GM19328 (cell line): Measurements from ENCODE around the gene MKI67.
A peak's percentile ranks its signal among the peaks of the same experiment; 100 is the strongest.
"Not testable (repeated sequence)": the region's sequence is repeated elsewhere in the genome, so short reads cannot be mapped to it uniquely, and the experiment has no call there.

Experiments used
- ATAC-seq: cut with Tn5 transposase; IDR thresholded peaks from one replicate; pipeline ENCODE4 v1.9.1; 2021; ENCODE audit warnings: mild to moderate bottlenecking, moderate library complexity; ENCODE audit not compliant: unreplicated experiment

The MKI67 gene, protein sequence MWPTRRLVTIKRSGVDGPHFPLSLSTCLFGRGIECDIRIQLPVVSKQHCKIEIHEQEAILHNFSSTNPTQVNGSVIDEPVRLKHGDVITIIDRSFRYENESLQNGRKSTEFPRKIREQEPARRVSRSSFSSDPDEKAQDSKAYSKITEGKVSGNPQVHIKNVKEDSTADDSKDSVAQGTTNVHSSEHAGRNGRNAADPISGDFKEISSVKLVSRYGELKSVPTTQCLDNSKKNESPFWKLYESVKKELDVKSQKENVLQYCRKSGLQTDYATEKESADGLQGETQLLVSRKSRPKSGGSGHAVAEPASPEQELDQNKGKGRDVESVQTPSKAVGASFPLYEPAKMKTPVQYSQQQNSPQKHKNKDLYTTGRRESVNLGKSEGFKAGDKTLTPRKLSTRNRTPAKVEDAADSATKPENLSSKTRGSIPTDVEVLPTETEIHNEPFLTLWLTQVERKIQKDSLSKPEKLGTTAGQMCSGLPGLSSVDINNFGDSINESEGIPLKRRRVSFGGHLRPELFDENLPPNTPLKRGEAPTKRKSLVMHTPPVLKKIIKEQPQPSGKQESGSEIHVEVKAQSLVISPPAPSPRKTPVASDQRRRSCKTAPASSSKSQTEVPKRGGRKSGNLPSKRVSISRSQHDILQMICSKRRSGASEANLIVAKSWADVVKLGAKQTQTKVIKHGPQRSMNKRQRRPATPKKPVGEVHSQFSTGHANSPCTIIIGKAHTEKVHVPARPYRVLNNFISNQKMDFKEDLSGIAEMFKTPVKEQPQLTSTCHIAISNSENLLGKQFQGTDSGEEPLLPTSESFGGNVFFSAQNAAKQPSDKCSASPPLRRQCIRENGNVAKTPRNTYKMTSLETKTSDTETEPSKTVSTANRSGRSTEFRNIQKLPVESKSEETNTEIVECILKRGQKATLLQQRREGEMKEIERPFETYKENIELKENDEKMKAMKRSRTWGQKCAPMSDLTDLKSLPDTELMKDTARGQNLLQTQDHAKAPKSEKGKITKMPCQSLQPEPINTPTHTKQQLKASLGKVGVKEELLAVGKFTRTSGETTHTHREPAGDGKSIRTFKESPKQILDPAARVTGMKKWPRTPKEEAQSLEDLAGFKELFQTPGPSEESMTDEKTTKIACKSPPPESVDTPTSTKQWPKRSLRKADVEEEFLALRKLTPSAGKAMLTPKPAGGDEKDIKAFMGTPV (N-terminal part only)

DNA sequence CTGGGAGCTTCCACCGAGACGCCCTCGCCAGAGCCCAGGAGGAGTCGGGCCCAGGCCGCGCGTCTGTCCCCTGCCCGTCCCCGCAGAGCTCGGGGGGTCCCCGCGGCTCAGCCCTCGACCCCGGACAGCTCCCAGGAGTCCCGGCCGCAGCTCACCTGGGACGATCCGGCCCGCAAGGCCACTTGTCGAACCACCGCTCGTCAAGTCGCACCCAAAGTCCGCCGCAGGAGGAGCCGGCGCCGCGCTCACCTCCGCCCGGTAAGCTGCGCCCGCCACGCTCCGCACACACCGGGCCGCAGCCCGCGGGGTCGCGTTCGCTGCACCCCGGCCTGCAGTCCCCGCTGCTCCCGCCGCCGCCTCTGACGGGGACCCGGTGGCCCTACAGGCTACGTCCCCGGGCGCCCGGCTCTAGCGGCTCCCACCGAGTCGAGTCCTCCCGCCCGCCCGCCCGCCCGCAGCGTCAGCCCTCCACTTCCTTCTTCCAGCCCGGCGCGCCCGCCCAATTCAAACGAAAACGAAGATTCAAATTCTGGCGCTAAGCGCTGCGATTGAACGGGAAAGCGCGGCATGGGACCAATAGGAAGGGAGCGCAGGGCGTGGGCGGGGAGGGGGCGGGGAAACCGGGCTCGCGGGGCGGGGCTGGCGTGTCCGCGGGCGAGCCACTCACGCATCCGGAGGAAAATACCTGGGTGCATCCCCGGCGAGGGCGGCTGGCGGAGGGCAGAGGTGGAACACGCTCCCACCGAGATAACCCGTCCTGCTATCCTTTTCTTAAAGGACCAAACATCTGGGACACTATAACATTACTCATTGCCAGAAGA lies at the start of gene MKI67:
Gene MKI67 (minus strand): TSS at position 480 of the 821 bp plus-strand sequence. CDS start 756 bp downstream, outside the sequence.
- ATAC-seq, result peak; percentile 63

DNA sequence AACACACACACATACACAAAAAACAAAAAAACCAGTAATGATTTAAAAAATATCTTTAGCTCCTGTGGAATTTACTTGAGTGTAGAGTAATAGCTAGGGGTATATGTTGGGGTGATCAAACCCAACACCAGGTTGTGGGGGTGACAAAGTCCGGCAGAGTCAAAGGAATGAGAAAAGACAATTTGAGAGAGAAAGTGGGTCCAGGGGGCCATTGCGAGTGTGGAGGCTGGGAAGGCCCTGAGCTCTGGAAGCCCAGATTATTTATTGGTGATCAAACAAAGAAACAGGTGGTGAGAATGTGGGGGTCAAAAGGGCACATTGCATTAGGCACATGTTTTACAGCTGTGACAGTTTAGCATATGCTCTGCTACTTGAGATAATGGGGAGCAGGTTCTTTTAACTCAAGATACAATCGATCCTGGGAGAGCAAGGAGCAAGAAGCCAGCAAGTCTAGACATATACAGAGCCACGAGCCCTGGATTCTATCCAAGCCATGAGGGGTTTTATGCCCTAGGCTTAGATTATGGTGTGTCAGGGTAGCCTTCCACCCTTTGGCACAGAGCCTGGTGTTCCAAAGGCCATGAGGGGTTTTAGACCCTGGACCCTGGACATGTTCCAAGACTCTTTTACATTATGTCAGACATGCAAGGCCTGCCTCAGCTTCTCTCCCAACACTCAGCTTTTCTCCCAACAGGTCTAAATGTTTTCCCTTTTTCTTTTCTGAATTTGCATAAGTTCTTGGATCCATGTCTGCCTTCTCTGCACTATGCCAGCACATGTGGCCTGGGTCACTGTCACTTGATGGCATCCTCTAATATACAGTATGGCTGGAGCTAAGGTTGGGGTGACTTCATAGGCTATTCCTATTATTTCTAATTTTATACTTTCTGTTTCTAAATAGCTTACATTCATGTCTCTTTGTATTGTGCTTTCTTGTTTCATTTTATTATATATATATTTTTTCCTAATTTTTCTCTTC lies 48.6 kb upstream of the MKI67 start:
- ATAC-seq, result no peak

DNA sequence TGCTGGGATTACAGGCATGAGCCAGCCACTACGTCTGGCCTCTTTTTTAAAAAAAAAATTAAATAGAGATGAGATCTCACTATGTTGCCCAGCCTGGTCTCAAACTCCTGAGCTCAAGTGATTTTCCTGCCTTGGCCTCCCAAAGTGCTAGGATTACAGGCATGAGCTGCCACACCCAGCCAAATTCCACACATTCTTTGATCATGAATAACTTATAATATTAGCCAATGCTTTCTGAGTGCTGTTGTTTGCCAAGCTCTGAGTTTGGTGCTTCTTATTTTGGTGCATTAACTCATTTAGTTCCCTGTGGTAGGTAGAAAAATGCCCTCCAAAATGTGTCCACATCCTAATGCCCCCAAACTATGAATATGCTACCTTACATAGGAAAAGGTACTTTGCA lies 47.2 kb upstream of the MKI67 start:
- ATAC-seq, result no peak

DNA sequence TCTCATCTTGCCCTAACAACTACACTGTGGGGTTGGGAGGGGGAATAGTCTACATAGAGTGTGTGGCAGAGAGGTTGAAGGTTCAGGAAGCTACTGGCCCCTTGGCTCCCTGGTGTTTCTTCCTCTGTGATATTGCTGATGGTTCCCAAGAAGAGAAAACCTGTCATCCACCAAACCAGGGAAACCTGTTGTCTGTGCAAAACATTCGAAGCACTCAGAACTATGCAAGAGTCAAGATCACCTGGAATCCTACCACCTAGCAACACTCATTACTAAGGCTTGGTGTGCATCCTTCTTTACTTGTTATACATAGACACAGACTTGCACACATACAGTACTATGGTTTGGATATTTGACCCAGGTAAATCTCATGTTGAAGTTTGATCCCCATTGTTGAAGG lies 46.5 kb upstream of the MKI67 start:
- no peak for ATAC-seq

DNA sequence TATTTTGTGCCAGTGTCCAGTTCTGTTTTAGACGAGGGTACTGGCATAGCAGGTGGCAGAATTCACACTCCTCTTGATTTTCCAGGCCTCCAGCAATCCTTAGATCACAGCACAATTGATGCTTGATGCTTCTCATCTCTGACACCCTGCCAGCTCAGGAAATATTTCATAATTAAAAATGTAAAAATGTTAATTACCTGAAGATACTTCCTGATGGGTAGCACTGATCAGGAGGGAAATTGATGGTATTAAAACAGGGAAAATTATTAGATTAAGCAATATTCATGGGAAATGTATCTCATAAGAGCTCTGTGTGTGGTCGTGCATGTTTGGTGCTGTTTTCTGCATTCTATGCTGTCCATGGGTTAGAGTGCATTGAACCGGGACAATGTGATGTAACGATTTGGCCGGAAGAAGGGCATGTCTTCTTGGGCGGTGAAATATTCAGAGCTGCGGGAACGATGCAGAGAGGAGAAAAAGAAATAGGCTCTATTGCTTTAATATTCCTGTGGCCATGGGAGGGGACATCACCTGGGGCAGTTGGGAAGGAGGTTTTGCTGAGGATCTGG lies 43.7 kb upstream of the MKI67 start:
- no peak for ATAC-seq

DNA sequence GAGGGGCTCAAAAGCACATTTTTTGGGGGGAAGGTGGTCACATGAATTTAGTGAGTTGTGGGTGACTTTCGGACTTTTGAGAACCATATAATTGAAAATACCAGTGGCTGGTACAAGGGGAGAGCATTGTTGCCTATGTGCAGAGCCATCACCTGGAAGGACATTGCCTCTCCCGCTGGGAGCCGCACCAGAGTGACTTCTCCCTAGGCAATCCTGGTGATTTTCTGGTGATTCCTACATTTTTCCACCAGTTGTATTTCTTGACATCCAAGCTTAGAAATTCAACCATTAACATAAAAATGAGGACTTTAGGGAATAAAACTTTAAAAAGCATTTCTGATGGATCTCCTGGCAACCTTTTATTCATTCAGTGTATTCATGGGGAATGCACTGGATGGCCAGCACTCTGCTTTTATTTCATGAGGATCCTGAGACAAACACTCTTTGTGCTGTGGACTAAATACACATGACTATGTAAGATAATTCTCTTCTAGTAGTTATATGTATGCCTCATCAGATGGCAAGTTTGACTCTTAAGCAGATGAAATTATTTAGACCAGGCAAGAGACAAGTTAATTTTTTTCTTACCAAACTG lies 41.8 kb upstream of the MKI67 start:
- no peak for ATAC-seq

DNA sequence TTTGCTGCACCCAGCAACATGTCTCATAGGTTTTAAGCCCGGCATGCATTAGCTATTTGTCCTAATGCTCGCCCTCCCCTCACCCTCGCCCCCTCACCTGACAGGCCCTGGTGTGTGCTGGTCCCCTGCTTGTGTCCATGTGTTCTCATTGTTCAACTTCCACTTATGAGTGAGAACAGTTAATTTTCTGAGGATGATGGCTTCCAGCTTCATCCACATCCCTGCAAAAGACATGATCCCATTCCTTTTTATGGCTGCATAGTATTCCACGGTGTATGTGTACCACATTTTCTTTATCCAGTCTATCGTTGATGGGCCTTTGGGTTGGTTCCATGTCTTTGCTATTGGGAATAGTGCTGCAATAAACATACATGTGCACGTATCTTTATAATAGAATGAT lies 40.9 kb upstream of the MKI67 start:
- ATAC-seq, result not testable (repeated sequence)

DNA sequence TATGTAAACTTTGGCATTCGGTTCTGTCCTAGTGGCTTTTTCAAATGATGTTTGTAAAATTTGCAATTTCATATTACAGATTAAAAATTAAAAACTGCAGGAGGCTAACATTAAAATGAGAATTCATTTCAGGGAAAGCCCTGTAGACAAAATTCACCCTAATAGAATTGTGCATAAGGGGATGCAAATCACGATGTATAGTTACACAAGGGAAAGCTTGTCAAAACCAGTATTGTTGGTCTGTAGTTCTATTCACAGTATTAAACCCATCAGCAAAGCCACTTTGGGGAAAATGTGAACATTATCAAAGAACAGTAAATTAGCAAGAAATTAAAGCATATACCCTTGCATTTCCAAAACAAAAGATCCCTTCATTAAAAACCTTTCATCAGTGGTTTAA lies 39.9 kb upstream of the MKI67 start:
- ATAC-seq, result no peak

DNA sequence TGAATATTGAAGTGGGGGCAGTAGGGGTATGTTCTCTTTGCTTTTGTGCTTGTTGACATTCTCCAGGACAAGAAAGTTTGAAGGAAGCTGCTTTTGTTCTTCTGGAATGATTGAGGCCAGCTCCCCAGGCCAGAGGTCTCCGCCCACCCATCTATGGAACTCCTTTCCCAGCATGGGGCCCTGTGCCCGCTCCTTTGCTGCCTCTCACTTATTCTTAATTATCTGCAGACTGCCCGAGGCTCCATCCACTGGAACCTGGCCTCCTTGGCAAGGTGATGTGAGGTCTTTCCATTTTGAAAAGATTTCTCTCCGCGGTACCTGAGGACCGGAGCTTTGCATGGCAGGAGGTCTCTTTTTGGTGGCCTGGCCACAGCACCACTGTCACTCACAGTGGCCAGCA lies 39.3 kb upstream of the MKI67 start:
- no peak for ATAC-seq

DNA sequence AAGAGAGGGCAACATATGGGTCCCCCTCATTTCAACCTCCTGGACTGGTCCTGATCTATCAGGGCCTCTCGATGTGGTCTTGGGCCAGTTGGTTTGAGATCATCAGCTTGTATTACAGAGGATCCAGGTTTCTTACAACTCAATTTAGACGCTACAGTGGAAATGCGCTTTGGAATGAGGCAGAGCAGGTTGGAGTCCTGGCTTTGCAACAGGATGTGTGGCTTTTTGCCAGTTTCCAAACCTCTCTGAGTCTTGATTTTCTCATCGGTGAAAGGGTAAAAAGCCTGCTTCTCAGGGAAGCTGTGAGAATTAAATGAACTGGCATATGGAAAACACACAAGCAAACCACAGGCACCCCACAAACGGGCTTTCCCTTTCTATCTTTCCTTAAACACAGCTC lies 37.5 kb upstream of the MKI67 start:
- no peak for ATAC-seq

DNA sequence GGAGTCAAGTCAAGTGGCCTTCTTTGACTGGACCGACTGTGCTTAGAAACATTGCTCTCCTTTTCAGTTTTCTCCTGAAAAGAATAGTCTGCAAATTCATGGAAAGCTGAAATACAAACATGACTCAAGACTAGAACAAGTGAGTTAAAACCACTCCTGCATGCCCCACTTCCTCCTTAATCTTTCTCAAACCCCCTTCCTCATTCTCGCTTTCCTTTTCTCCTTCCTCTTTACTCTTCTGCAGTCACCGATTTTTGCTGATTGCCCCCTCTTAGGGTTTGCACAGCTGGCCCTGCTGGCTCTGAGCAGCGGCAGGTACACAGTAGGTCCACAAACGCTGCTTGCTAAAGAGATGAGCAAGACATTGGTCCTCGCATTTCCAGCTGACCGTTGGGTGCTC lies 34.8 kb upstream of the MKI67 start:
- no peak for ATAC-seq

DNA sequence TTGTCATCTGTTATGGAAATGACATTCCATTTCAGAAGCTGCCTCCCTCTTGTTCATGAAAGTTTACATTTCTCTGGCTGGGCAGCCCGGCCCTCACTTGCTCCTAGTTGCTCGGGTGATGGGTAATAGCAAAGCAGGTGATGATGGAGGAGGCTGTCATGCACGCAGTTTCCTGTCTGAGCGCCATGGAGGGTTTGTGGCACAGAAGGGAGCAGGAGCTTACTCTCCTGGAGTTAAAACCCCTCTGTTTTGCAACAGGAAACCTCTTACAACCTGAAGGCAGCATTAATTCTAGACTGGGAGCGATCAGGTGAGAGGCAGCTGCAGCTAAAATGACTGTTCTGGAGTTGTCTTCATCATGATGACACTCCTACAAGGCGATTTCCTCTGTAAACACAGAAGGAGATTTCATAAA lies 34.1 kb upstream of the MKI67 start:
- ATAC-seq, result no peak

DNA sequence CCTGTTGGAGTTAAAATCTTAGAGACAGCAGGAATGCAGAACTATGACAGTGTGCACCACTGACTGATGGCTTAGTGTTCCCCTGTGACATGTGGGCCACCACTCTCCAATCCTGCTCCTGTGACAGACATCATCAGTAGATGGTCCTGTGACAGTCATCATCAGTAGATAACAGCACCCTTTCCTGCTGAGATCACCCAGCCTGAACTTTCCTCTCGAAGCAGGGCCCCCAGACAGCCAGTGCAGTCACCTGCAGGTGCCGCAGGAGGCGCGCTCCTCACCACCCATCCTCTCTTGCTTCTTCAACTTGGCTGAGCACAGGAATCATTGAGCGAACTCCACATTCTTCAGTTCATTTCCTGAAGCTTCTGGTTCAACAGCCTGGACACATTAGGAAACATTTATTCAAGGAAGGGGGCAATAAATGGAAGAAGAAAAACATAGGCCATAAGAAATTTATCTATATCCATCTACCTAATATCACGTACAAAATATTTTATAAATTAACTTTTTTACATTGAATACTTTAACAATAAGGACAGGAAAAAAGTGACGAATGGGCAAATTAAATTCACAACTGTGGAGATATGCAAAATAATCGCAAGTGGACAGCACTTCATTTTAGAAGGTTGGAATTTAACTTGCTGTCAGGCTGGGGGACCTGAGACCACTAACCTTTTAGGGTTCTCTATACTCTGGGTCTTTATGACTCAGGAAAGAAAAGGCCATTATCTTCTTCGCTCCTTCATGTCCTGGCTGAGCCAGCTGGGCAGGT lies 32.0 kb upstream of the MKI67 start:
- no peak for ATAC-seq

DNA sequence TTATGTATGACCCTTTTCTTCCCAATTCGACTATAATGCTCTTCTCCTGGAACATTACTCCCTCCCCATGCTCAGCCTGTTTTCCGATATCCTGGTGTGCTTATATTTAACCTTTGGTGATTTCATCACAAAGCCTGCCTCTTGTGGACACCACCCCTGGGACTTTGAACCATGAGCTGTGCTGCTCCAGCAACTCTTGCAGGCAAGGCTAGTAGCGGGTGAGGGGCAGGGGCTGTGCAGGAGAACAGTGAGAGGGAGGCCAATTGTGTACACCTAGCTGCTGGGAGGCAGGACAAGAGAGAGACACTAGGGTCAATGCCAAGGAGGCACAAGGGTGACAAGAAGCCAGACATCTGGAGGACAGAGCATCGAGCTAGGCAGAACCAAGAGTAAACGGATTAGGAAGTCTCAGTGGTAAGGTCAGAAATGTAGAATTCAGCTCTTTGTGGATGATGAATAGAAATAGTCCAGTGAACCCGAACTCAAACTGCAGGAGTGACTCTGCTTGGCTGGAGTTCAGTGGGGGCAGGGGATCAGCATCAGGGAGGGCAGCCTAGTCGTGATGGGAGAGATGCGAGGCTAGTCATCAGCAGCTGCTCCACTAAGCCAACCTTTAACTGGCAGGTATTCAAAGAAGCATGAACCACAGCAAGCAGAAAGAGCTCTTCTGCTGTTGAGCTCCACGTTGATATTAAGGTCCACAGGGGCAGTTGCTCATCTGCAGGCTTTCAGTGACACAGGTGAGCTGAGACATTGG lies 31.0 kb upstream of the MKI67 start:
- no peak for ATAC-seq

DNA sequence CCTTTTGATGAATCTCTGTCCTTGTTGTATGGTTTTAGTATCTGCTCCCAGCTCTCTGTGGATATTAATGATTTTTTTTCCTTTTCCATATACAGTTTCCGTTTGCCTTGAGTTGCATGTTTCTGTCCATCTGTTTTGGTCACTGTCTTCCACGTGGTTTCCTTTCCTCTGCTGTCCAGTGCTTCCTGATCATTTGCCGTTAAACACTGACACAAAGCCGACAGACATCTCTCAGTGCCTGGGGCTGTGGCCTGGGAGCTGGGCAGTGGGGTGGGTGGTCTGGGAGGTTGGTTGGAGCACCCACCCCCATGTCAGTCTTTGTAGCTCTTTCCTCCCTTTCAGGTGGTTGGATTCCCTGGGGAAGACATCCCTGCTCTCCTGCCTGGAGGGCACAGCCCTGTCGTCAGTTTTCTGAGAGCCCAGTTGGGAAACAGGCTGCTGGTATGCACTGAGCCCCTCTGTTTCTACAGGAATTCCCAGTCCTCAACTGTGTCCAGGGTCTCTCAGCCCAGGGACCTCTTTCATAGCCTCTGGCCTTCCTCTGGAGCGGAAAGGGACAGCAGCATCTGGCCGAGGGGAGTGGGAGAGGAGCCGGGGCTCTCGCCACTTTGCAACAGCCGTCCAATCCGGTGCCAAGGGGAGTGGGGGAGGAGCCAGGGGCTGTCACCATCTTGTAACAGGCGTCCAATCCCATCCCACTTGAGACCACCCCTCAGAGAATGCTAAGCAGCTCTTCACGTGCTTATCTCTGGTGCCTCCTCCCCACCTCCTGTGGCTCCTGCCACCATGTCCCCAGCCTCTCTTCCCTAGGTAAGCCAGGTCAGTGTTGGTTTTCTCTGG lies 26.7 kb upstream of the MKI67 start:
- ATAC-seq, result no peak

DNA sequence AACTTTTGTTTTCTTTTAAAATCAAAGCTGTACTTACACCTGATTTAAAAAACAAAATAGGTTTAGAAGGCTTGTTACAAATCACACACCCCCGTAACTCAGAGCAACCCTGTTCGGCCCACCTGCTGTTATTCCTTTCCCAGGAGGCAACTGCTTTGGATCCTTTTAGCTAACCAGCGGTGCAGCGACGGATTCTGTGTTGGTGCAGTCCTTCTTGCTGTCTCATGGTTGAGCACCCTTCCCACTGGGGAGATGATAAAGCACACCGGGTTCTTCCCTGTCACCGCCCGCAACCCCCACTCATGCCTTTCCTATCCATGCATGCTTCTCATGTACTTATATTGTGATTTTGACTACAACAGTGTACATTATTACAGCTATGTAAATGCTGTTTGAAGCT lies 24.8 kb upstream of the MKI67 start:
- no peak for ATAC-seq
